Measurements from ENCODE around the gene RALY. TPM values are rescaled to one million over a fixed set of nuclear protein-coding genes. Genes with fewer than 3 reads are reported as not detected.

RALY gene
- total and polyA plus RNA-seq, 2 donors (not counting 3 experiments of a cell fraction or from before 2014, with no cell fraction given) = 142 to 146 TPM

- H3K36me3 ChIP-seq (ENCODE audit: control insufficient read depth in 2 of 2, extremely low read depth in 1 of 2, insufficient read depth in 2 of 2, low read length in 2 of 2) = peaks cover 40 to 52% of the 10 kb centered on the region in 2 experiments
- dilution Hi-C loops (cut with MboI; ENCODE audit: extremely low pct_ligation_motif_present, low sequenced_read_pairs) (no loop called here), intact Hi-C loops (cut with micrococcal nuclease) (no loop called here)
- TF ChIP-seq POLR2A (IDR thresholded peaks at IDR 0.05; ENCODE audit: low read depth, low read length) (peak; percentile 20), FOS (IDR thresholded peaks at IDR 0.05; ENCODE audit: borderline replicate concordance, insufficient read depth, low read length) (no peak), EZH2 (IDR thresholded peaks at IDR 0.05; ENCODE audit: borderline replicate concordance, low read depth, low read length, severe bottlenecking) (no peak), POLR2AphosphoS5 (IDR thresholded peaks at IDR 0.05; ENCODE audit: insufficient read depth, low read depth, low read length) (peak; percentile 21)
- TF ChIP-seq, protein P1, sequence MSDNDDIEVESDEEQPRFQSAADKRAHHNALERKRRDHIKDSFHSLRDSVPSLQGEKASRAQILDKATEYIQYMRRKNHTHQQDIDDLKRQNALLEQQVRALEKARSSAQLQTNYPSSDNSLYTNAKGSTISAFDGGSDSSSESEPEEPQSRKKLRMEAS (IDR thresholded peaks at IDR 0.05; ENCODE audit: insufficient read depth, insufficient read length) = no peak
- H3K27ac ChIP-seq (ENCODE audit: insufficient read depth, low read depth, low read length) = no peak overlapping the region
- no peaks in the 10 kb centered on the region for H3K27me3 ChIP-seq (ENCODE audit: control insufficient read depth in 2 of 2, insufficient read depth in 2 of 2, low read length in 2 of 2)
- no peak overlapping the region for H2AFZ ChIP-seq (ENCODE audit: low read depth, low read length)
- TSS peak; percentile 68 for BruUV-seq (replicated peaks)
- no peak overlapping the region for H3K9ac ChIP-seq (replicated peaks; ENCODE audit: extremely low read depth, insufficient read depth, low read length)
- ChIA-PET POLR2A (no interaction called here), CTCF (no interaction called here)
- DNase-seq (ENCODE audit: low read depth, low spot score) (no peak), FAIRE-seq (no peak)
- no peaks in the 10 kb centered on the region for H3K9me1 ChIP-seq (replicated peaks; ENCODE audit: control insufficient read depth, extremely low read depth, insufficient read depth, low read length)
- no peaks in the 10 kb centered on the region for H3K9me3 ChIP-seq (replicated peaks; ENCODE audit: control insufficient read depth, insufficient read depth, low read length)
- peaks cover 12% of the 10 kb centered on the region for H3K79me2 ChIP-seq (ENCODE audit: control insufficient read depth, insufficient read depth, low read length)
- H3K4me3 ChIP-seq (replicated peaks in 1 of 3; ENCODE audit: insufficient read depth in 1 of 3, low read depth in 1 of 3, low read length in 3 of 3) = no peak overlapping the region
- no peaks in the 10 kb centered on the region for H4K20me1 ChIP-seq (replicated peaks; ENCODE audit: control insufficient read depth, extremely low read depth, insufficient read depth, low read length)
- no peak overlapping the region for H3K4me2 ChIP-seq (ENCODE audit: insufficient read depth, low read length)
- no peaks in the 10 kb centered on the region for H3K4me1 ChIP-seq (ENCODE audit: control insufficient read depth, extremely low read depth, insufficient read depth, low read length)
Observed at GRCh38 chr20:34089655-34090345, 96.1 kb downstream of the RALY start.

DNA sequence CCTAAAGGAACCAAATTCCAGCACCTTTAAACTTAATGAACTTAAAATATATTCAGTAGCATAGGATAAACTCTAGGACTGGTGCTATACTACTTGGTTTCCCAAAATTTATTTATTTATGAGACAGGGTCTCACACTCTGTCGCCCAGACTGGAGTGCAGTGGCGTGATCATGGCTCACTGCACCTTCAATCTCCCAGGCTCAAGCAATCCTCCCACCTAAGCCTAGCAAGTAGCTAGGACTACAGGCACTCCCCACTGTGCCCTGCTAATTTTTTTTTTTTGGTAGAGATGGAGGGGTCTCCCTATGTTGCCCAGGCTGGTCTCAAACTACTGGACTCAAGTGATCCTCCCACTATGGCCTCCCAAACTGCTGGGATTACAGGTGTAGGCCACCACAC is 96.9 kb downstream of the RALY start:
- dilution Hi-C loops (cut with MboI; ENCODE audit: extremely low pct_ligation_motif_present, low sequenced_read_pairs) = no loop called here
- H2AFZ ChIP-seq (ENCODE audit: low read depth, low read length) = no peak overlapping the region
- no peaks in the 10 kb centered on the region for H3K4me1 ChIP-seq (ENCODE audit: control insufficient read depth, extremely low read depth, insufficient read depth, low read length)
- H3K79me2 ChIP-seq (ENCODE audit: control insufficient read depth, insufficient read depth, low read length) = peaks cover 14% of the 10 kb centered on the region
- H3K9me1 ChIP-seq (replicated peaks; ENCODE audit: control insufficient read depth, extremely low read depth, insufficient read depth, low read length) = no peaks in the 10 kb centered on the region
- no peaks in the 10 kb centered on the region for H4K20me1 ChIP-seq (replicated peaks; ENCODE audit: control insufficient read depth, extremely low read depth, insufficient read depth, low read length)
- no peaks in the 10 kb centered on the region for H3K27me3 ChIP-seq (ENCODE audit: control insufficient read depth in 2 of 2, insufficient read depth in 2 of 2, low read length in 2 of 2)
- POLR2A ChIA-PET = no interaction called here
- H3K4me2 ChIP-seq (ENCODE audit: insufficient read depth, low read length) = no peak overlapping the region
- no peak for FAIRE-seq
- CTCF ChIA-PET = interaction anchor here (2.1 kb wide), 1 partner anchor 10 kb away, joined by 5 read pairs; no protein-coding TSS in a partner anchor
- intact Hi-C loops (cut with micrococcal nuclease) = no loop called here
- TF ChIP-seq, protein P2, sequence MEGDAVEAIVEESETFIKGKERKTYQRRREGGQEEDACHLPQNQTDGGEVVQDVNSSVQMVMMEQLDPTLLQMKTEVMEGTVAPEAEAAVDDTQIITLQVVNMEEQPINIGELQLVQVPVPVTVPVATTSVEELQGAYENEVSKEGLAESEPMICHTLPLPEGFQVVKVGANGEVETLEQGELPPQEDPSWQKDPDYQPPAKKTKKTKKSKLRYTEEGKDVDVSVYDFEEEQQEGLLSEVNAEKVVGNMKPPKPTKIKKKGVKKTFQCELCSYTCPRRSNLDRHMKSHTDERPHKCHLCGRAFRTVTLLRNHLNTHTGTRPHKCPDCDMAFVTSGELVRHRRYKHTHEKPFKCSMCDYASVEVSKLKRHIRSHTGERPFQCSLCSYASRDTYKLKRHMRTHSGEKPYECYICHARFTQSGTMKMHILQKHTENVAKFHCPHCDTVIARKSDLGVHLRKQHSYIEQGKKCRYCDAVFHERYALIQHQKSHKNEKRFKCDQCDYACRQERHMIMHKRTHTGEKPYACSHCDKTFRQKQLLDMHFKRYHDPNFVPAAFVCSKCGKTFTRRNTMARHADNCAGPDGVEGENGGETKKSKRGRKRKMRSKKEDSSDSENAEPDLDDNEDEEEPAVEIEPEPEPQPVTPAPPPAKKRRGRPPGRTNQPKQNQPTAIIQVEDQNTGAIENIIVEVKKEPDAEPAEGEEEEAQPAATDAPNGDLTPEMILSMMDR (IDR thresholded peaks at IDR 0.05; ENCODE audit: extremely low read depth in 1 of 2, insufficient read depth in 1 of 2, low read depth in 1 of 2, low read length in 2 of 2) = no peak
- TF ChIP-seq GATA2 (IDR thresholded peaks at IDR 0.05; ENCODE audit: insufficient read depth, insufficient read length, low read depth, low read length) (no peak), POLR2AphosphoS5 (IDR thresholded peaks at IDR 0.05; ENCODE audit: insufficient read depth, low read depth, low read length) (no peak), EZH2 (IDR thresholded peaks at IDR 0.05; ENCODE audit: borderline replicate concordance, low read depth, low read length, severe bottlenecking) (no peak), POLR2A (IDR thresholded peaks at IDR 0.05; ENCODE audit: low read depth, low read length) (no peak), MYC (IDR thresholded peaks at IDR 0.05; ENCODE audit: low read depth, low read length) (no peak), JUN (IDR thresholded peaks at IDR 0.05; ENCODE audit: borderline replicate concordance, insufficient read depth, insufficient read length, low read depth) (no peak), FOS (IDR thresholded peaks at IDR 0.05; ENCODE audit: borderline replicate concordance, insufficient read depth, low read length) (no peak)
- TF ChIP-seq, protein P1 (IDR thresholded peaks at IDR 0.05; ENCODE audit: insufficient read depth, insufficient read length) = no peak
- no TSS peak for BruUV-seq (replicated peaks)
- H3K36me3 ChIP-seq (ENCODE audit: control insufficient read depth in 2 of 2, extremely low read depth in 1 of 2, insufficient read depth in 2 of 2, low read length in 2 of 2) = peaks cover 41 to 56% of the 10 kb centered on the region in 2 experiments
- H3K4me3 ChIP-seq (replicated peaks in 1 of 3; ENCODE audit: insufficient read depth in 1 of 3, low read depth in 1 of 3, low read length in 3 of 3) = no peak overlapping the region
- H3K27ac ChIP-seq (ENCODE audit: insufficient read depth, low read depth, low read length) = no peak overlapping the region
- H3K9me3 ChIP-seq (replicated peaks; ENCODE audit: control insufficient read depth, insufficient read depth, low read length) = no peaks in the 10 kb centered on the region
- DNase-seq (ENCODE audit: low read depth, low spot score) = no peak
- no peak overlapping the region for H3K9ac ChIP-seq (replicated peaks; ENCODE audit: extremely low read depth, insufficient read depth, low read length)

Data from endothelial cell of umbilical vein (primary cell).